Mucosa of descending colon (tissue), 3 donors: ENCODE data around the gene OR4Q3. TPM values are rescaled to one million over a fixed set of nuclear protein-coding genes. Genes with fewer than 3 reads are reported as not detected.
"Not testable (repeated sequence)": the region's sequence is repeated elsewhere in the genome, so short reads cannot be mapped to it uniquely, and the experiment has no call there.

ENCODE experiments used
- ATAC-seq: fragments of 200-7000 bp; cut with Tn5 transposase; one replicate; pipeline ENCODE4 v1.9.1; 2020; ENCODE audit warnings: mild to moderate bottlenecking, moderate library complexity
- DNase-seq, 3 donors: peaks; one replicate each; pipeline ENCODE4 v3.0.0-alpha.2; 2020
- H3K36me3 ChIP-seq: fragments of 200-600 bp; one replicate; pipeline ENCODE4 v1.8.0; 2021; ENCODE audit warnings: low read depth, mild to moderate bottlenecking
- H3K4me1 ChIP-seq: fragments of 200-600 bp; one replicate; pipeline ENCODE4 v1.8.0; 2021; ENCODE audit warnings: low read depth, mild to moderate bottlenecking
- H3K4me3 ChIP-seq: fragments of 200-600 bp; one replicate; pipeline ENCODE4 v1.8.0; 2021; ENCODE audit warnings: mild to moderate bottlenecking
- H3K9me3 ChIP-seq: fragments of 200-600 bp; one replicate; pipeline ENCODE4 v1.8.0; 2021; ENCODE audit warnings: mild to moderate bottlenecking
- intact Hi-C, 2 donors: fragments of 100-400 bp; cut with DNase I in 1 of 2; cut with micrococcal nuclease in 1 of 2; formaldehyde crosslinking; loops; one replicate each; pipeline versions ENCODE4 v1.11.0 to v1.11.1; 2022; cut with DNase I, micrococcal nuclease
- long read RNA-seq, 2 donors: library from polyadenylated mRNA; unstranded; transcript quantifications; one replicate each; pipeline ENCODE4 v2.0.0, GENCODE V29; 2019 to 2021
- total RNA-seq, 3 donors: library from RNA; stranded (reverse); fragmentation: NEBNext Ultra II Directional in 2 of 3; extraction: Animal tissue kit (Norgen Biotek cat#: 25700) in 2 of 3; gene quantifications; one replicate each; pipeline versions ENCODE4 v1.2.1 to v1.2.4, GENCODE V29; 2021 to 2023
- TF ChIP-seq, protein P1 (sequence below): fragments of 200-600 bp; IDR thresholded peaks from one replicate; pipeline ENCODE4 v1.8.0; 2022; ENCODE audit warnings: antibody characterized with exemption, mild to moderate bottlenecking
- donor health status: DM: no; HTN: no; CAD: no; lungs with moderate emphysema.
- donor health status: DM: no; HTN: no; CAD: no.
- donor health status: DM: no; HTN: yes; CAD: no.

OR4Q3 gene
- total RNA-seq = not detected
- long read RNA-seq, donor 1 = 0 reads
- long read RNA-seq, donor 2 = 0 reads

DNA sequence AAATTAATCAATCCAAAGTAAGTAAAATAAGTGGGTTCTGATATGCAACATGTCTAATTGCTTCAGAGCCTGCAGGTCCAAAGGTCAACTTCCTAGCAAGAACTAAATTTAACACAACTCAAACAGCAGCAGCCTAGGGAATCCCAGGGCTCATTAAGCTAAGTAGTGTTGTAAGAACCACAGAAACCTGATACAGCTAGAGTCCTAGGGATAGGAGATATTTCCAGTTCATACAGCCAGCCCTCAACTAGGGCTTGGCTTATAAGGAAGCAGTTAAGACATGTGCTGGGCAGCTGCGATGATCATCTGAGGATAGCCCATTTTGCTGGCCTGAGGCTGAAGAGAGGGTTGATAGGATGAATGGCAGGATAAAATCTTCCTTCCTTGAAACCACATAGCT is at the start of gene OR4Q3:
Gene OR4Q3, plus strand, starts transcription at position 316 of the 400 bp plus-strand sequence.
- H3K4me3 ChIP-seq = no peak within 1 kb of the TSS
- TF ChIP-seq, protein P1, sequence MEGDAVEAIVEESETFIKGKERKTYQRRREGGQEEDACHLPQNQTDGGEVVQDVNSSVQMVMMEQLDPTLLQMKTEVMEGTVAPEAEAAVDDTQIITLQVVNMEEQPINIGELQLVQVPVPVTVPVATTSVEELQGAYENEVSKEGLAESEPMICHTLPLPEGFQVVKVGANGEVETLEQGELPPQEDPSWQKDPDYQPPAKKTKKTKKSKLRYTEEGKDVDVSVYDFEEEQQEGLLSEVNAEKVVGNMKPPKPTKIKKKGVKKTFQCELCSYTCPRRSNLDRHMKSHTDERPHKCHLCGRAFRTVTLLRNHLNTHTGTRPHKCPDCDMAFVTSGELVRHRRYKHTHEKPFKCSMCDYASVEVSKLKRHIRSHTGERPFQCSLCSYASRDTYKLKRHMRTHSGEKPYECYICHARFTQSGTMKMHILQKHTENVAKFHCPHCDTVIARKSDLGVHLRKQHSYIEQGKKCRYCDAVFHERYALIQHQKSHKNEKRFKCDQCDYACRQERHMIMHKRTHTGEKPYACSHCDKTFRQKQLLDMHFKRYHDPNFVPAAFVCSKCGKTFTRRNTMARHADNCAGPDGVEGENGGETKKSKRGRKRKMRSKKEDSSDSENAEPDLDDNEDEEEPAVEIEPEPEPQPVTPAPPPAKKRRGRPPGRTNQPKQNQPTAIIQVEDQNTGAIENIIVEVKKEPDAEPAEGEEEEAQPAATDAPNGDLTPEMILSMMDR = no peak
- H3K36me3 ChIP-seq = no peaks in the 10 kb centered on the region
- H3K4me1 ChIP-seq = no peaks in the 10 kb centered on the region
- intact Hi-C loops = no loop called here
- DNase-seq (no peak), ATAC-seq (no peak)
- H3K9me3 ChIP-seq = peaks cover 60% of the 10 kb centered on the region

DNA sequence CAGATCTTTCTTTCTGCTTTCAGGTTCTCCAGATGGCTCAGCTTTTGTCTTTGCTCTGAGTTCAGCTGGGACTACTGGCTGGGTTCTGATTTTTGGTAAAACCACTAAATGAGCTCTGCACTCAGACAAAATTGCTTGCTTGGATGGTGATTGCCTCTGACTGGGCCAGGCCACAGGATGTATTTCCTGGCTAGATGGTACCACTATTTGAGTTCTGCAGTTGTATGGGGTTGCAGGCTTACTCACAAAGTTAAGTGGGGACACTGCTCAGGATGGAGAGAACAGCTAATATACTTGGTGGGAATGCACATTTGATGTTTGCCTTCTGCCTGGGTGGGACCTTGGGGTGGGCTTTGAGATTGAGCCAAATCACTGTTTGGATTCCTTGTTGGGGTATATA is 14.0 kb upstream of the OR4Q3 start:
- ATAC-seq (no peak), DNase-seq (no peak)
- Histone ChIP-seq H3K4me3 (no peak overlapping the region), H3K36me3 (no peaks in the 10 kb centered on the region), H3K9me3 (peaks cover 72% of the 10 kb centered on the region), H3K4me1 (no peaks in the 10 kb centered on the region)
- TF ChIP-seq, protein P1 = no peak
- intact Hi-C loops = no loop called here

DNA sequence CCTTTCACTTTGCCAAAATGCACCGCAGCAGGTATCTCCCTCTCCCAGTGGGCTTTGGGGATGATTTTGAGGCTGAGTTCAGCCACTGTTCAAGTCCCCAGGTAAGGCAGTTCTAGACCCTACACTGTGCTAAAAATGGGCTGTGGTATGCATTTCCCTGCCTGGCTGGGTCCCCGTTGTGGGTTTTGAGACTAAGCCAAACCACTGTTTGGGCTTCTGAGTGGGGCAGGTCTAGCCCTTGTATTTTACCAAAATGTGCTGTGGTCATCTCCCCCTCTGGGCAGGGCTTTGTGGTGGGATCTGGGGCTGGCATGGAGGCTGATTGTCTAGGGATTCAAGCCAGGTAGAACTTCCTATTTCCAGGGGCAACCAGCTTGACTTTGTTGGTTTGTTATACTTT is 13.6 kb upstream of the OR4Q3 start:
- TF ChIP-seq, protein P1 = no peak
- H3K4me3 ChIP-seq = no peak overlapping the region
- no peaks in the 10 kb centered on the region for H3K36me3 ChIP-seq
- no peak for ATAC-seq
- no peaks in the 10 kb centered on the region for H3K4me1 ChIP-seq
- intact Hi-C loops = no loop called here
- no peak for DNase-seq
- H3K9me3 ChIP-seq = peaks cover 76% of the 10 kb centered on the region

DNA sequence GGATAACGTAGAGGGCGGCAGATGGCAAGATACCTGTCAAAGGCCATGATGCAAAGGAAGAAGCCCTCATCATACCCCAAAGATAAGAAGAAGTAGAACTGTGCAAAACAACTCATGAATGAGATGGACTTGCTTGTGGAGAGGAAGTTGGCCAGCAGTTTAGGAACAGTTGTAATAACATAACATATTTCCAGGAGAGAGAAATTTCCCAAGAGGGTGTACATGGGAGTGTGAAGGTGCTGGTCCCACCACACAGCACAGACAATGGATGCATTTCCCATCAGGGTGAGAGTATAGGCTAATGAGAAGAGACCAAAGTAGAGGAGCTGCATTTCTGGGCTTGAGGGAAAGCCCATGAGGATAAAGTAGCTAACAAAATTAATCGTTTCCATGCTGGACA is 9.5 kb upstream of the OR4Q3 start:
- H3K9me3 ChIP-seq = peaks cover 56% of the 10 kb centered on the region
- H3K4me1 ChIP-seq, ATAC-seq, H3K4me3 ChIP-seq, DNase-seq, H3K36me3 ChIP-seq, intact Hi-C loops: not testable (repeated sequence)

DNA sequence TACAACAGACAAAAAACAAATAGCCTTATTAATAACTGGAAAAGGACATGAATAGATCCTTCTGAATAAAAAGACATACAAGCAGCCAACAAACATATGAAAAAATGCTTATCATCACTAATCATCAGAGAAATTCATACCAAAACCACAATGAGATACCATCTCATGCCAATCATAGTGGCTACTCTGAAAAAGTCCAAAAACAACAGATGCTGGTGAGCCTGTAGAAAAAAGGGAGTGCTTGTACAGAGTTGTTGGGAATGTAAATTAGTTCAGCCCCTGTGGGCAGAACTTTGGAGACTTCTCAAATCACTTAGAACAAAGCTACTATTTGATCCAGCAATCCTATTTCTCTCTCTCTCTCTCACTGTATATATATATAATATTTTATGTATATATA is 8.9 kb downstream of the OR4Q3 start:
- peaks cover 45% of the 10 kb centered on the region for H3K9me3 ChIP-seq
- ATAC-seq, intact Hi-C loops, H3K4me3 ChIP-seq, DNase-seq, H3K4me1 ChIP-seq, H3K36me3 ChIP-seq: not testable (repeated sequence)

DNA sequence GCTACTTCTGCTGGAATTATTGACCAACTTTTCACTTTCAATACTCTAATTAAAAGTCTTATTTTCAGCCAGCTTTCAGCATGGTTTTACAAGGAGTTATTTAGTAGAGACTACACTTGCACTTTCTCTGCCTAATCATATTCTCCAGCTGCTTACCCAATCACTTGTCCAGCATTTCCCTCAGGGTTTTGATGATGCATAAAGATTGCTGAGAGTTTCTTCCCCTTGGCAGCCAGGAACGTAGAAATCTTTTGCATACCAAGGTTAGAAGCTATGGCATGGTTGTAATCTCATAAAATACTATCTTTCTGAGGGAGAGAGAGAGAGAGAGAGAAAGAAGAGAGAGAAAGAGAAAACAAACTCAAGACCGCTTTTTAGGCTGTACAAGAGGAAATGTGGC is 10.8 kb downstream of the OR4Q3 start:
- Histone ChIP-seq H3K4me3 (no peak overlapping the region), H3K9me3 (peaks cover 48% of the 10 kb centered on the region), H3K4me1 (no peaks in the 10 kb centered on the region), H3K36me3 (no peaks in the 10 kb centered on the region)
- no peak for ATAC-seq
- no peak for DNase-seq
- intact Hi-C loops = no loop called here
- TF ChIP-seq, protein P1 = no peak

DNA sequence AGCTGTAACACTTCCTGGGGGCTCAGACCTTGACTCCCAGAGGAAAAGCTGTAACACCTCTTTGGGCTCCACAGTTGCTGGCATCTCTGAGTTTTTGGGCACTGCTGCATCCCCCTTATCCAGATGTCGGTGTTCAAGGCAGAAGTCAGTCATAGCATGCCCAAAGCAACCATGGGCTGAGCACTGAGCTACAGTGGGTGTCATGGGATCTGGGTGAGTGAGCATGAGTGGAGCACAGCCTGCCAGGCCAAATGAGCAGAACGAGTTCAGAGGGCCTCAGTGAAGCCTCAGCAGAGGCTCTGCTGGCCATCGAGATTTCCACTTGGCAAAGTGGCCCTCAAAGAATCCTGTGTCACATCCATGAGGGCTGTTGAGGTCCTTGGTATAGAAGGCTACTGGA is 28.1 kb downstream of the OR4Q3 start:
- H3K9me3 ChIP-seq = peaks cover 39% of the 10 kb centered on the region
- ATAC-seq, intact Hi-C loops, H3K4me3 ChIP-seq, DNase-seq, H3K4me1 ChIP-seq, H3K36me3 ChIP-seq: not testable (repeated sequence)
